Lung microvascular endothelial cell (primary cell): Measurements from ENCODE around the gene RECQL5. TPM values are rescaled to one million over a fixed set of nuclear protein-coding genes. Genes with fewer than 3 reads are reported as not detected.

Experiments used
- DNase-seq, 2 donors: peaks; one replicate each; pipeline versions ENCODE4 v3.0.0 to v3.0.0-alpha.2; 2010; ENCODE audit warnings: low read depth in 2 of 2
- total RNA-seq: library from RNA; depleted of rRNA; stranded (reverse); fragments of >200 nt; gene quantifications from 2 replicates; pipeline ENCODE4 v1.2.1, GENCODE V29; 2014

RECQL5 gene
- total RNA-seq, 1 donor from 2014 or later: 15.7 TPM

GRCh38 chr17:75619506-75620431 lies 47.2 kb downstream of the RECQL5 start:
- DNase-seq: peak; percentile 50 to 61

DNA sequence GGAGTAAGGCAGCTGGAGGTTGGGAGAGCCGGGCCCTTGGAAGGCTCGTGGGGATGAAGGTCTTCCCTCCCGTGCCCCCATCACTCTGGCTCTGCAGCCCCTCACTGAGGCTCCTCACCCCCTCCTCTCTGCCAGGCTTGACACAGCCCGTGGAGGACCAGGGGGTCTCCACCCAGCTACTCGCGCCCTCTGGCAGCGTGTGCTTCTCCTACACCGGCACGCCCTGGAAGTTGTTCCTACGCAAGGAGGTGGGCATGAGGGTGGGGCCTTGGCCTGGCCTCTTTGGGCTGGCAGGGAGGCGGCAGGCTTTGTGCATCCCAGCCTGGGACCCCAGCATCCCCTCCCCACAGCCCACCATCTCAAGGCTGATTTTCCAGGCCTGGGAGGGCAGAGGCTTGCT lies 49.3 kb downstream of the RECQL5 start:
- DNase-seq: no peak

DNA sequence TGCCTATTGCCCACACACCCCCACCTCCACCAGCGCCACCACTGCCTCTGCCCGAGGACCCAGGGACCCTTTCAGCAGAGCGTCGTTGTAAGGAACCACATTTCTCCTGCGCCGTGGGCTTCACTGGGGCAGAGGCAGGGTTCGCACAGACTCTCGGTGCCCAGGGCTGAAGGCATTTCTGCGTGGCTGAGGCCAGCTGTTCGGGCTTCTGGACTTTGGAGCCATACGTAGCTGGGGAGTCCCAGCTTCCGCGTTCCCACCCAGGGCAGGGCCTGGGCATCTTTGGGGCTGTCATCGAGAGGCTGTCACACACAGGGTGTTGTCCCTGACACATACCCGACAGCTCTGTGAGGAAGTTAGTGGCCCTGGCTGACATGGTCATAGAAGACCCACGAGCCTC lies 49.7 kb downstream of the RECQL5 start:
- DNase-seq: no peak

DNA sequence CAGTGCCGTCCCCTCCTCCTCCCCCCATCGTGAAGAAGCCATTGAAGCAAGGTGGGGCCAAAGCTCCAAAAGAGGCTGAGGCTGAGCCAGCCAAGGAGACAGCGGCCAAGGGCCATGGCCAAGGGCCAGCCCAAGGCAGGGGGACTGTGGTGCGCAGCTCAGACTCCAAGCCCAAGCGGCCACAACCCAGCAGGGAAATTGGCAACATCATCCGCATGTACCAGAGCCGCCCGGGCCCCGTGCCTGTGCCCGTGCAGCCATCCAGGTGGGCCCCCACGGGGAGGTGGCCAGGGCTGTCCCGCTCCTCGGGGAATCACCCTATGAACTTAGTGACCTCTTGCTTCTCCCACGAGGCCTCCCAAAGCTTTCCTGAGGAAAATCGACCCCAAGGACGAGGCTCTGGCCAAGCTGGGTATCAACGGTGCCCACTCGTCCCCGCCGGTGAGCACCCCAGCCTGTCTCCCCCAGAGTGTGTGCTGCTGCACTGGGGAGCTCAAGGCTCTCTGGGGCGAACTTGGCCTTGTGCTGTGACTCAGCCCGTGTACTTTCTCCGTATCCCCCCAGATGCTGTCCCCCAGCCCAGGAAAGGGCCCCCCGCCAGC lies 50.3 kb downstream of the RECQL5 start:
- DNase-seq: no peak

DNA sequence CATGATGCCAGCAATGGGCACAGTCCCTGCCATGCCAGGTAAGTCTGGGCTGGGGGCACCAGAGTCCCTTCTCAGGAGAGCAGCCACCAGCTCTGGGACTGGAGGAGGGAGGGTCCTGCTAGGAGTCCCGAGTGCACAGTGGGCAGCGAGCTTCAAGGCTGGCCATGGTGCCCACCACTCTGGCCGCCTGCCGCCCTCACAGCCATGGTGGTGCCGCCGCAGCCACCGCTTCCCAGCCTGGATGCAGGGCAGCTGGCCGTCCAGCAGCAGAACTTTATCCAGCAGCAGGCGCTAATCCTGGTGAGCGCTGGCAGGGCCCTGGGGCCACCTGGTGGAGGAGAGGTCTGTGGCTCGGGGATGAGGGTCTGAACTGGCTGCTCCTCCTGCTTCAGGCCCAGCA lies 51.7 kb downstream of the RECQL5 start:
- DNase-seq: no peak

DNA sequence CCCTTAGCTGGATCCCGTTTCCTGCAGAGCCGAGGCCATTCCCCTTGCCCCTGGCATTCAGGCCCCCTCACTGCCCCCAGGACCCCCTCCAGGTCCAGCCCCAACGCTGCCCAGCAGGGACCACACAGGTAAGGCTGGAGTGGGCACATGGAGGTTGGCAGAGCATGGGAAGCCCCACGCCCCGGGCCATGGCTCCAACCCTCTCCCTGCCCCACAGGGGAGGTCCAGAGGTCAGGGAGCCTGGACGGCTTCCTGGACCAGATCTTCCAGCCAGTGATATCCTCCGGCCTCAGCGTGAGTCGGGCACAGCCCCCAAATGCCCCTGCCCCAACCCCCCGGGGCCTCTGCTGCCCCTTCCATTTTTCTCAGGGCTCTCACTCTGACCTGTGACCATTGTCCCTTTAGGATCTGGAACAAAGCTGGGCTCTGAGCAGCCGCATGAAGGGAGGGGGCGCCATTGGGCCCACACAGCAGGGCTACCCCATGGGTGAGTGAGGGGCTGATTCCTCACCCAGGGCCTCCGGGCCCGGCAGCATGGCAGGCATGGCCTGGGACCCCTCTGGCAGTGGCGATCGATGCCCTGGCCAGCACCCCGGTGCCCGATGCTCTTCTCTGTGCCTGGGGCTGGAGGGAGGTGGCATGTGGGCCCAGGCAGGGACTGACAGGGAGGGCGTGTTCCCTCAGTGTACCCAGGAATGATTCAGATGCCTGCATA lies 52.2 kb downstream of the RECQL5 start:
- no peak for DNase-seq

GRCh38 chr17:75614006-75614405 lies 52.9 kb downstream of the RECQL5 start:
- no peak for DNase-seq

- DNase-seq: no peak
These were observed 53.9 kb downstream of the RECQL5 start for GRCh38 chr17:75612906-75613626.

DNA sequence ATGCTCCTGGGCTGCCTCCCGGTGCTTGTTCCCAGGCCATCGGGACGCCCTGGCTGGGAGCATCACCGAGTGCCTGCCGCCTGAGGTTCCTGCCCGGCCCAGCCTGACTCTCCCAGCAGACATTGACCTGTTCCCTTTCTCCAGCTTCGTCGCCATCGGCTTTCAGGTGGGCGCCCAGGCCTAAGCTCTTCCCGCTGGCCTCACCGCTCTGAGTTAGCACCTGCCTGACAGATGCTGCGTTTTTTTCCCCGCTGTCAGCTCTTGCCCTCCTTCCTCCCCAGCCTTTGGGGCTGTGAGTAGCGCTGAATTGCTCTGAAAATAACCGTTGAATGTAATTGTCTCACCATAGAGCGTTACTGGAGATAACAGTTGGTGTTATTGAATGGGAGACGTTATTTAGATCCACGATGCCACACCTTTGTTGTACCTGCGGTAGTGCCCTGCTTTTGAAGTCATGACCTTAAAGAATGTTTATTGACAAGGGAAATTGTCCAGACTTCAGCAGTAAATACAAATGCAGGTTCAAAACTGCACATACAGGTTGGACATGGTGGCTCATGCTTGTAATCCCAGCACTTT lies 55.0 kb downstream of the RECQL5 start:
- DNase-seq: no peak

DNA sequence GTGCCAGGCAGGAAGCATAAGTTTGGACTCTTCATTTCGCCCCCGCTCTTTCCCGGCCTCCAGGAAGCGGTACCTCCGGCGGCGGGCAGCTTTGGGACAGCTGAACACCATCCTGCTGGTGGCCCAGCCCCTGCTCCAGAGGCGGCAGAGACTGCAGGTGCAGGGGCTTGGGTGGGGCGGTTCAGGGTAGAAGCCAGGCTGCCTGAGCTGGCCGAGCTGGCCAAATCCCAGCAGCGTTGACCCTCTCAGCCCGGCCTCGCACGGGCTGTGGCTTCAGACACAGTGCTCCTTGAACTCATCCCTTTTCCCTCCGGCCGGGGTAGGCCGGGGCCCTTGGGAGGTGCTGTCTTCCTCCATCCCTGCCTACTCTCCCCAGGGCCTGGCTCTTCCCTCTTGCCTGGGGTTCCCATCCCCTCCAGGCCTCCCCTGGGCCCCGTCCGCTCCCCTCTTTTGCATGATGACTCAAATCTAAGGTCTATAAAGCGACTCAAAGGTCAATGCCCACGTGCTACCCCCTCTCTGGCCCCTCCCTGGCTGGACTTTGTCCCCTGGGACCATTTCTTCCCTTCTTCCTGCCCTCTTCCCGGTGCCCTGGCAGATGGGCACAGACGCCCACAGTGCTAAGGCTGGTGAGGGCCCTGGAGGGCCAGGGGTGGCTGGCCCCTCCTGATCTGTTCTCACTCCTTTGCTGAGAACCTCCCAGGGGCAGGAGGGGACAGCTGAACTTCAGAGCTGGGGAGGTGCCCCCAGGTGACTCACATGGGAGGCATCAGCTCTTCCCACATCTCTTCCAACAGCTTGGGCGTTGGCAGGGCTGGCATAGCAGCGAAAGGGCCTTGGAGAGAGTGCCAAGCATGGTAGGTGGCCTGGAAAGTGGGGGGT lies 56.6 kb downstream of the RECQL5 start:
- DNase-seq: no peak

GRCh38 chr17:75607086-75607485 lies 59.9 kb downstream of the RECQL5 start:
- no peak for DNase-seq

- DNase-seq: no peak
These were observed 61.2 kb downstream of the RECQL5 start for GRCh38 chr17:75605790-75606189.

DNA sequence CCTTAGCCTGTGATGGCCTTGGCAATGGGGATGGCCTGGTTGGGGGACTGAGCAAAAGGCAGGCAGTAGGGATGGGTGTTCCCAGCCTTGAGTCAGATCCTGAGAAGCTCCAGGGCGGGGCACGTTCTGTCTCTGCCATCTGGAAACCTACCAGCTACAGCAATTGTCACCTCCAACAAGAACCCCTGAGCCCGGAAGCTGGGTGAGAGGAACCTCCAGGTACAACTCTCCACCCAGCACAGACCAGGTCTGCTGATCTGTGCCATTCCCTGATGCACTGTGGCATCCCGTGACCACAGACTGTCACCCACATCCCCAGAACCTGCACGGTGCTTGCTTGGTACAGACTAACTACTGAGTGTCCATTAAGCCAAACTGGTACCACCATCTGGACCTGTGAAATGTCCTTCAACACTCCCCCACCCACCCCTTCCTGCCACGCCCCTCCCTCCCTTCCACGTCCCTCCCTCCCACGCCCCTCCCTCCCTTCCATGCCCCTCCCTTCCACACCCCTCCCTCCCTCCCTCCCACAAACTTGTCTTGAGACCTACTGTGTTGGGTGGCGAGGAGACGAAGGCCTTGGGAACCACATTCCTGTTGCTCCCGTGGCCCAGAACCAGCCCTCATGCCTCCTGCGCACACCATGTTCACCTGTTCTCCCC lies 62.8 kb downstream of the RECQL5 start:
- DNase-seq: no peak

- no peak for DNase-seq
These were observed 63.8 kb downstream of the RECQL5 start for GRCh38 chr17:75603123-75603522.

GRCh38 chr17:75602644-75603043 lies 64.3 kb downstream of the RECQL5 start:
- DNase-seq: no peak

- peak; percentile 48 to 56 for DNase-seq
These were observed 65.6 kb downstream of the RECQL5 start for GRCh38 chr17:75601057-75601987.

DNA sequence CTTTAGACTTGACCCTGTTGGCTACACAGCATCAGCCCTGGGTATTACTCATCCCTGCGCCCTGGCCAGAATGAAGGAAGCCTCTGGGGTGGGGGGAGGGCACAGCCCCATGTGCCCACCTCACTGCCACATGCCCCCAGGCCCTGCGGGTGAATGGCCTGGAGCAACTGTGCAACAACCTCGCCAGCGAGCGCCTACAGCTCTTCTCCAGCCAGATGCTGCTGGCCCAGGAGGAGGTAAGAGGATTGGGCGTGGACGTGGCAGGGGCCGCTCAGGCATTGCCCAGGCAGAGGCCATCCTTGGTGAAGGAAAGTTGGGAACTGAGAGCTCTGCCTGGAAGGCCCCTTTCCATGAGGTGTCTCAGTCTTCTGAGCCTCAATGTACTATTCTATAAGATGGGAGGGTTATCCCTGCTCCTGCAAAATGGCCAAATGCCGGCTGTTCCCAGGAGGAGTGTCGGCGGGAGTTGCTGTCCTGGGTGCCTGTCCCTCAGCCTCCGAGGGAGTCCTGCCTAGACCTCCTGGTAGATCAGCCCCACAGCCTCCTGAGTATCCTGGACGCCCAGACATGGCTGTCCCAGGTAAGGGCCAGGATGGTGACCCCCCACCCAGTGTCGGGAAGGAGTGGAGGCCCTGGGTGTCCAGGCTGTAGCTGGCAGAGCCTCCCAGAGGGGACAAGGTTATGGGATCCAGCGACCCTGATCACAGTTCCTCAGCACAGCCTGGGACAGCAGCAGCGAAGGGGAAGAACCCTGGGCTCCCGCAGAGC lies 70.5 kb downstream of the RECQL5 start:
- no peak for DNase-seq

- DNase-seq: no peak
These were observed 71.0 kb downstream of the RECQL5 start for GRCh38 chr17:75595920-75596313.
